HL-60 (cell line): Measurements from ENCODE around the gene ANKRD44.
"Not testable (repeated sequence)": the region's sequence is repeated elsewhere in the genome, so short reads cannot be mapped to it uniquely, and the experiment has no call there.

ENCODE experiments used
- DNase-seq, 2 experiments: peaks; one replicate each; pipeline ENCODE4 v3.0.0-alpha.2; 2010 to 2020; ENCODE audit warnings: low read depth in 1 of 2, low spot score in 1 of 2
- H3K27ac ChIP-seq: fragments of 250-450 bp; sonication (Bioruptor Pico); replicated peaks from 2 replicates; pipeline ENCODE4 v1.5.1; 2020; ENCODE audit warnings: mild to moderate bottlenecking, moderate library complexity
- H3K27me3 ChIP-seq: fragments of 250-450 bp; sonication (Bioruptor Pico); 2 replicates; pipeline ENCODE4 v1.5.1; 2021; ENCODE audit warnings: mild to moderate bottlenecking, moderate library complexity; ENCODE audit not compliant: insufficient read depth, poor library complexity, severe bottlenecking
- H3K4me3 ChIP-seq: replicated peaks from 2 replicates; pipeline ENCODE4 v1.5.1; 2011; ENCODE audit warnings: mild to moderate bottlenecking, control low read depth, low read length; ENCODE audit not compliant: insufficient read depth
- CTCF ChIP-seq: IDR thresholded peaks from one replicate; pipeline ENCODE4 v1.5.1; 2011; ENCODE audit warnings: low read length, control low read depth, inconsistent platforms; ENCODE audit not compliant: insufficient read depth
- GABPA ChIP-seq: IDR thresholded peaks from 2 replicates; pipeline ENCODE4 v1.6.1; 2012; ENCODE audit warnings: low read depth
- POLR2AphosphoS5 ChIP-seq: IDR thresholded peaks from 2 replicates; pipeline ENCODE4 v1.6.1; 2012; ENCODE audit warnings: low read depth
- SPI1 ChIP-seq: IDR thresholded peaks from 2 replicates; pipeline ENCODE4 v1.6.1; 2012; ENCODE audit warnings: low read depth, mild to moderate bottlenecking, borderline replicate concordance
- TF ChIP-seq, protein P1 (sequence below): IDR thresholded peaks from 2 replicates; pipeline ENCODE4 v1.6.1; 2012; ENCODE audit warnings: low read depth; ENCODE audit not compliant: insufficient replicate concordance

ANKRD44 gene

GRCh38 chr2:197011021-197011417, 299.6 kb downstream of the ANKRD44 start:
- H3K27ac ChIP-seq: no peak overlapping the region
- TF ChIP-seq, protein P1, sequence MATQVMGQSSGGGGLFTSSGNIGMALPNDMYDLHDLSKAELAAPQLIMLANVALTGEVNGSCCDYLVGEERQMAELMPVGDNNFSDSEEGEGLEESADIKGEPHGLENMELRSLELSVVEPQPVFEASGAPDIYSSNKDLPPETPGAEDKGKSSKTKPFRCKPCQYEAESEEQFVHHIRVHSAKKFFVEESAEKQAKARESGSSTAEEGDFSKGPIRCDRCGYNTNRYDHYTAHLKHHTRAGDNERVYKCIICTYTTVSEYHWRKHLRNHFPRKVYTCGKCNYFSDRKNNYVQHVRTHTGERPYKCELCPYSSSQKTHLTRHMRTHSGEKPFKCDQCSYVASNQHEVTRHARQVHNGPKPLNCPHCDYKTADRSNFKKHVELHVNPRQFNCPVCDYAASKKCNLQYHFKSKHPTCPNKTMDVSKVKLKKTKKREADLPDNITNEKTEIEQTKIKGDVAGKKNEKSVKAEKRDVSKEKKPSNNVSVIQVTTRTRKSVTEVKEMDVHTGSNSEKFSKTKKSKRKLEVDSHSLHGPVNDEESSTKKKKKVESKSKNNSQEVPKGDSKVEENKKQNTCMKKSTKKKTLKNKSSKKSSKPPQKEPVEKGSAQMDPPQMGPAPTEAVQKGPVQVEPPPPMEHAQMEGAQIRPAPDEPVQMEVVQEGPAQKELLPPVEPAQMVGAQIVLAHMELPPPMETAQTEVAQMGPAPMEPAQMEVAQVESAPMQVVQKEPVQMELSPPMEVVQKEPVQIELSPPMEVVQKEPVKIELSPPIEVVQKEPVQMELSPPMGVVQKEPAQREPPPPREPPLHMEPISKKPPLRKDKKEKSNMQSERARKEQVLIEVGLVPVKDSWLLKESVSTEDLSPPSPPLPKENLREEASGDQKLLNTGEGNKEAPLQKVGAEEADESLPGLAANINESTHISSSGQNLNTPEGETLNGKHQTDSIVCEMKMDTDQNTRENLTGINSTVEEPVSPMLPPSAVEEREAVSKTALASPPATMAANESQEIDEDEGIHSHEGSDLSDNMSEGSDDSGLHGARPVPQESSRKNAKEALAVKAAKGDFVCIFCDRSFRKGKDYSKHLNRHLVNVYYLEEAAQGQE: no peak
- H3K4me3 ChIP-seq: no peak overlapping the region
- no peak for DNase-seq
- no peaks in the 10 kb centered on the region for H3K27me3 ChIP-seq

- Histone ChIP-seq H3K27ac (no peak overlapping the region), H3K27me3 (no peaks in the 10 kb centered on the region), H3K4me3 (no peak overlapping the region)
- TF ChIP-seq GABPA: no peak
- no peak for TF ChIP-seq POLR2AphosphoS5
- TF ChIP-seq CTCF: no peak
- TF ChIP-seq, protein P1: no peak
- no peak for DNase-seq
Measured at GRCh38 chr2:197010200-197011020, 300.2 kb downstream of the ANKRD44 start.

DNA sequence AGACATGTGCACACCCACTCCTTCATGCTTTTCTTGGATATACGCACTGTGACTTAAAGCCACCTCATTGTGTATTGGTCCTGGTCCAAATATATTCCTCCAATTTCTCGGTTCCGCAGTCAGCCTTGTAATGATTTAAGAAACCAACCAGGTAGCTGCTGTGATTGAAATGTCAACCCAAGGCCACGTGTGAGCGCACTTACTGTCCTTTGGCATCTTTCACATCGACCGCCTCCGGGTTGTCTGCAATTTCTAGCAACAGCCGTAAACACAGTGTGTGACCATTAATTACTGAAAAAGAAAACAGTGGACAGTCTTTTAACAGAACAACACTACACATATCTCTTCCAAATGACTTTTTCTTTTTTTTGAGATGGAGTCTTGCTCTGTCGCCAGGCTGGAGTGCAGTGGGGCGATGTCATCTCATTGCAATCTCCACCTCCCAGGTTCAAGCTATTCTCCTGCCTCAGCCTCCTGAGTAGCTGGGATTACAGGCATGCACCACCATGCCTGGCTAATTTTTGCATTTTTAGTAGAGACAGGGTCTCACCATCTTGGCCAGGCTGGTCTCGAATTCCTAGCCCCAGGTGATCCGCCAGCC, 301.7 kb downstream of the ANKRD44 start:
- H3K27ac ChIP-seq, H3K4me3 ChIP-seq, H3K27me3 ChIP-seq, DNase-seq: not testable (repeated sequence)

DNA sequence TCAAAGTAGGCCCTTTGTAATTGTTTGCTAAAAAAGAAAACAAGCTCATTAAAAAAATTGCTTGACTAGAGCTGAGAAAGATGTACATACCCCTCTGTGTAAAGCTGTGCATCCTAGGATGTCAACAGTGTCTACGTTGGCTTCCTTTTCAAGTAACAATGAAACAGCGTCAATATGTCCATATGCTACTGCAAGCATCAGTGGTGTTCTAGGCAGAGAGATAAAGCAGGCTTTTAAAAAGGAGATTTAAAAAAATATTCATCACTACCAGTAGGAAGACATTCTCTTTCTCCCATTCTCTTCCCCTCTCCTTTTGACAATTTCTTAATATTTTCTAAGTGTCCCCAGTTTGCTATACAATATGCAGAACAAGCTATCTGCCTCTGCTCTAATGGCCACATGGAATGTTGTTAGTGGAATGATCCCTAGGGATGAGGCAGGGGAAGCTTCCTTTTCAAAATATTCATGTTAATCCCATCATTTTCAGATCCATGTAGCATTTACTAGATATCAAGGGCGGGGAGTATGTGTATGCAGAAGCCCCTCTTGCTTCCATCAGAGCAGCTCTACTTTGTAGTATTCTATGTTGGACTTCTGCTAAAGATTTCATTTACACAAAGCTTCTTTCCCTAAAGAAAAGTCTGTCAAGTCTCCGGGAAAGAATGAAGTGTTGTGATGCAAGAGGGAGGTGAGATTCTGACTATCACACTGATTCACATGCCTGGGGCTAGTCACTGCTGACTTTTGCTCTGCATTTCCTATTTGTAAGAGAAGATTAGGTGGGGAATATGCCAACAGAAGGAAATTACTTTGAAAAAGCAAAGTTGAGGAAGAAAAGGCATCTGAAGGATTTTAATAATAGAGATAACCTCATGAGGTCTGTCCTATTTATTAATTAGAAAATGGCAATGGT, 302.6 kb downstream of the ANKRD44 start:
- no peak overlapping the region for H3K4me3 ChIP-seq
- no peaks in the 10 kb centered on the region for H3K27me3 ChIP-seq
- TF ChIP-seq SPI1 (no peak), GABPA (no peak), CTCF (no peak), POLR2AphosphoS5 (no peak)
- TF ChIP-seq, protein P1: no peak
- DNase-seq: no peak
- no peak overlapping the region for H3K27ac ChIP-seq
